Neural cell (in vitro differentiated cells): ENCODE data around the gene CENPX. TPM values are rescaled to one million over a fixed set of nuclear protein-coding genes. Genes with fewer than 3 reads are reported as not detected.

Source experiments
- H2AFZ ChIP-seq: fragments of 200-600, 300-800 bp; sonication (generic), shearing (Covaris generic); 2 replicates; pipeline ENCODE4 v1.6.0; 2014; ENCODE audit warnings: low read depth, mild to moderate bottlenecking, antibody characterized with exemption, low read length, moderate library complexity
- H3F3A ChIP-seq: fragments of 200-600 bp; shearing (Covaris generic); 2 replicates; pipeline ENCODE4 v1.6.1; 2016; ENCODE audit warnings: mild to moderate bottlenecking, moderate library complexity, mixed read lengths, antibody characterized with exemption, low read length; ENCODE audit not compliant: insufficient read depth, poor library complexity, severe bottlenecking
- H3K27ac ChIP-seq: fragments of 200-600, 300-800 bp; sonication (generic), shearing (Covaris generic); 2 replicates; pipeline ENCODE4 v1.5.1; 2014; ENCODE audit warnings: mild to moderate bottlenecking, low read length, moderate library complexity
- H3K27me3 ChIP-seq: fragments of 300-800, 200-600 bp; sonication (generic), shearing (Covaris generic); 2 replicates; pipeline ENCODE4 v1.6.0; 2014; ENCODE audit warnings: mild to moderate bottlenecking, low read depth, low read length, moderate library complexity; ENCODE audit not compliant: insufficient read depth
- H3K36me3 ChIP-seq: fragments of 300-800, 200-600 bp; sonication (generic), shearing (Covaris generic); 2 replicates; pipeline ENCODE4 v1.5.1; 2014; ENCODE audit warnings: mild to moderate bottlenecking, antibody characterized with exemption, low read length, moderate library complexity; ENCODE audit not compliant: insufficient read depth
- H3K4me2 ChIP-seq: fragments of 300-800, 200-600 bp; sonication (generic), shearing (Covaris generic); 2 replicates; pipeline ENCODE4 v1.6.0; 2014; ENCODE audit warnings: mild to moderate bottlenecking, low read length
- H3K4me3 ChIP-seq: fragments of 300-800, 200-600 bp; sonication (generic), shearing (Covaris generic); 2 replicates; pipeline ENCODE4 v1.5.1; 2014; ENCODE audit warnings: mild to moderate bottlenecking, low read length, moderate library complexity
- H3K79me2 ChIP-seq: fragments of 200-600 bp; shearing (Covaris generic); replicated peaks from 2 replicates; pipeline ENCODE4 v1.6.0; 2014; ENCODE audit warnings: mild to moderate bottlenecking, low read length, moderate library complexity; ENCODE audit not compliant: insufficient read depth
- H3K9ac ChIP-seq: fragments of 300-800, 200-600 bp; sonication (generic), shearing (Covaris generic); 2 replicates; pipeline ENCODE4 v1.6.1; 2016; ENCODE audit warnings: mild to moderate bottlenecking, low read length, mixed read lengths
- H3K9me2 ChIP-seq: fragments of 200-600 bp; shearing (Covaris generic); 2 replicates; pipeline ENCODE4 v1.6.1; 2016; ENCODE audit warnings: mild to moderate bottlenecking, low read length, mixed read lengths; ENCODE audit not compliant: insufficient read depth
- H3K9me3 ChIP-seq: fragments of 200-600, 300-800 bp; sonication (generic), shearing (Covaris generic); 2 replicates; pipeline ENCODE4 v1.6.1; 2016; ENCODE audit warnings: mild to moderate bottlenecking, mixed run types, low read length, moderate library complexity, mixed read lengths
- H4K20me1 ChIP-seq: fragments of 200-600 bp; shearing (Covaris generic); 2 replicates; pipeline ENCODE4 v1.6.1; 2016; ENCODE audit warnings: mild to moderate bottlenecking, mixed run types; ENCODE audit not compliant: insufficient read depth
- EP300 ChIP-seq: fragments of 450-650 bp; conservative IDR thresholded peaks from 2 replicates; pipeline ENCODE4 v1.6.1; 2014; ENCODE audit warnings: antibody characterized with exemption, mild to moderate bottlenecking, moderate library complexity; ENCODE audit not compliant: poor library complexity, severe bottlenecking
- EZH2 ChIP-seq: fragments of 200-600, 300-800 bp; shearing (Covaris generic), sonication (generic); IDR thresholded peaks from 2 replicates; pipeline ENCODE4 v1.6.1; 2014; ENCODE audit warnings: antibody characterized with exemption, low read length, borderline replicate concordance, mild to moderate bottlenecking; ENCODE audit not compliant: insufficient read depth, poor library complexity, severe bottlenecking
- MXI1 ChIP-seq: fragments of 450-650 bp; conservative IDR thresholded peaks from 2 replicates; pipeline ENCODE4 v1.6.1; 2014; ENCODE audit warnings: antibody characterized with exemption, mild to moderate bottlenecking; ENCODE audit not compliant: poor library complexity, severe bottlenecking
- POLR2AphosphoS5 ChIP-seq: IDR thresholded peaks from 2 replicates; pipeline ENCODE4 v1.6.1; 2012
- RAD21 ChIP-seq: fragments of 450-650 bp; conservative IDR thresholded peaks from 2 replicates; pipeline ENCODE4 v1.6.1; 2014; ENCODE audit warnings: antibody characterized with exemption, mild to moderate bottlenecking, moderate library complexity
- SMC3 ChIP-seq: fragments of 450-650 bp; conservative IDR thresholded peaks from 2 replicates; pipeline ENCODE4 v1.6.1; 2014; ENCODE audit warnings: antibody characterized with exemption, mild to moderate bottlenecking, moderate library complexity; ENCODE audit not compliant: poor library complexity
- TAF1 ChIP-seq: IDR thresholded peaks from 2 replicates; pipeline ENCODE4 v1.6.1; 2012; ENCODE audit warnings: low read depth
- polyA plus RNA-seq: library from polyadenylated mRNA; depleted of rRNA; stranded (reverse); fragments of >200 nt; gene quantifications from 2 replicates; pipeline ENCODE4 v1.2.3, GENCODE V29; 2014
- TF ChIP-seq, protein P1 (sequence below): IDR thresholded peaks from 2 replicates; pipeline ENCODE4 v1.6.1; 2012; ENCODE audit warnings: borderline replicate concordance
- TF ChIP-seq, protein P2 (sequence below): fragments of 450-650 bp; IDR thresholded peaks from 2 replicates; pipeline ENCODE4 v1.5.1; 2014; ENCODE audit warnings: antibody characterized with exemption, mild to moderate bottlenecking, moderate library complexity; ENCODE audit not compliant: poor library complexity, severe bottlenecking

The CENPX gene
- polyA plus RNA-seq, 1 donor from 2014 or later: 205 TPM

DNA sequence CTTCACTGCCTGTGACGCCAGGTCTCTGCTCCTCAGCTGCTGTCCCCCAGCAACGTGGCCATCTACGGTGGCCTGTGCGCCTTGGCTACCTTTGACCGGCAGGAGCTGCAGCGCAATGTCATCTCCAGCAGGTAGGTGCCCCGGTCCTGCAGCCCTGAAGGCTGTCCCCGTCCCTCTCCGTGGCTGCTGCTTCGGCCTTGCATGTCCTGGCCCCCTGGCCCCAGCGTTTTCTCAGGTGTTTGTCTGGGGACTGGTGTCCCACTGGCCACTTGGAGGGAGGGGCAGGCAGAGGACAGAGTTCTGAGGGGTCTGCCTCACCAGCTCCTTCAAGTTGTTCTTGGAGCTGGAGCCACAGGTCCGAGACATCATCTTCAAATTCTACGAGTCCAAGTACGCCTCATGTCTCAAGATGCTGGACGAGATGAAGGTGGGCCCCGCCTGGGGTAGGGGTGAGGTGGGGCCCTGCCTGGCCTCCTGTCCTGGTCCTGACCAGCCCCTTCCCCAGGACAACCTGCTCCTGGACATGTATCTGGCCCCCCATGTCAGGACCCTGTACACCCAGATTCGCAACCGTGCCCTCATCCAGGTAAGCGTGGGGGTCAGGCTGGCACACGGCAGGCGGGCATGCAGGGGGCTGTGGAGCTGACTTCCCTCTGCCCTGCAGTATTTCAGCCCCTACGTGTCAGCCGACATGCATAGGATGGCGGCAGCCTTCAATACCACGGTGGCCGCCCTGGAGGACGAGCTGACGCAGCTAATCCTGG lies 33.5 kb upstream of the CENPX start:
- Histone ChIP-seq H3K27ac (no peak overlapping the region), H3K4me2 (no peak overlapping the region), H3K79me2 (peaks cover 10% of the 10 kb centered on the region), H3K9ac (no peak overlapping the region), H4K20me1 (no peaks in the 10 kb centered on the region), H3K27me3 (no peaks in the 10 kb centered on the region), H3F3A (no peaks in the 10 kb centered on the region), H2AFZ (no peak overlapping the region), H3K4me3 (no peak overlapping the region), H3K36me3 (no peaks in the 10 kb centered on the region), H3K9me2 (no peaks in the 10 kb centered on the region), H3K9me3 (no peaks in the 10 kb centered on the region)
- TF ChIP-seq, protein P1, sequence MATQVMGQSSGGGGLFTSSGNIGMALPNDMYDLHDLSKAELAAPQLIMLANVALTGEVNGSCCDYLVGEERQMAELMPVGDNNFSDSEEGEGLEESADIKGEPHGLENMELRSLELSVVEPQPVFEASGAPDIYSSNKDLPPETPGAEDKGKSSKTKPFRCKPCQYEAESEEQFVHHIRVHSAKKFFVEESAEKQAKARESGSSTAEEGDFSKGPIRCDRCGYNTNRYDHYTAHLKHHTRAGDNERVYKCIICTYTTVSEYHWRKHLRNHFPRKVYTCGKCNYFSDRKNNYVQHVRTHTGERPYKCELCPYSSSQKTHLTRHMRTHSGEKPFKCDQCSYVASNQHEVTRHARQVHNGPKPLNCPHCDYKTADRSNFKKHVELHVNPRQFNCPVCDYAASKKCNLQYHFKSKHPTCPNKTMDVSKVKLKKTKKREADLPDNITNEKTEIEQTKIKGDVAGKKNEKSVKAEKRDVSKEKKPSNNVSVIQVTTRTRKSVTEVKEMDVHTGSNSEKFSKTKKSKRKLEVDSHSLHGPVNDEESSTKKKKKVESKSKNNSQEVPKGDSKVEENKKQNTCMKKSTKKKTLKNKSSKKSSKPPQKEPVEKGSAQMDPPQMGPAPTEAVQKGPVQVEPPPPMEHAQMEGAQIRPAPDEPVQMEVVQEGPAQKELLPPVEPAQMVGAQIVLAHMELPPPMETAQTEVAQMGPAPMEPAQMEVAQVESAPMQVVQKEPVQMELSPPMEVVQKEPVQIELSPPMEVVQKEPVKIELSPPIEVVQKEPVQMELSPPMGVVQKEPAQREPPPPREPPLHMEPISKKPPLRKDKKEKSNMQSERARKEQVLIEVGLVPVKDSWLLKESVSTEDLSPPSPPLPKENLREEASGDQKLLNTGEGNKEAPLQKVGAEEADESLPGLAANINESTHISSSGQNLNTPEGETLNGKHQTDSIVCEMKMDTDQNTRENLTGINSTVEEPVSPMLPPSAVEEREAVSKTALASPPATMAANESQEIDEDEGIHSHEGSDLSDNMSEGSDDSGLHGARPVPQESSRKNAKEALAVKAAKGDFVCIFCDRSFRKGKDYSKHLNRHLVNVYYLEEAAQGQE: no peak
- TF ChIP-seq POLR2AphosphoS5 (no peak), EP300 (no peak), SMC3 (no peak), TAF1 (no peak), RAD21 (no peak), EZH2 (no peak), MXI1 (no peak)
- TF ChIP-seq, protein P2, sequence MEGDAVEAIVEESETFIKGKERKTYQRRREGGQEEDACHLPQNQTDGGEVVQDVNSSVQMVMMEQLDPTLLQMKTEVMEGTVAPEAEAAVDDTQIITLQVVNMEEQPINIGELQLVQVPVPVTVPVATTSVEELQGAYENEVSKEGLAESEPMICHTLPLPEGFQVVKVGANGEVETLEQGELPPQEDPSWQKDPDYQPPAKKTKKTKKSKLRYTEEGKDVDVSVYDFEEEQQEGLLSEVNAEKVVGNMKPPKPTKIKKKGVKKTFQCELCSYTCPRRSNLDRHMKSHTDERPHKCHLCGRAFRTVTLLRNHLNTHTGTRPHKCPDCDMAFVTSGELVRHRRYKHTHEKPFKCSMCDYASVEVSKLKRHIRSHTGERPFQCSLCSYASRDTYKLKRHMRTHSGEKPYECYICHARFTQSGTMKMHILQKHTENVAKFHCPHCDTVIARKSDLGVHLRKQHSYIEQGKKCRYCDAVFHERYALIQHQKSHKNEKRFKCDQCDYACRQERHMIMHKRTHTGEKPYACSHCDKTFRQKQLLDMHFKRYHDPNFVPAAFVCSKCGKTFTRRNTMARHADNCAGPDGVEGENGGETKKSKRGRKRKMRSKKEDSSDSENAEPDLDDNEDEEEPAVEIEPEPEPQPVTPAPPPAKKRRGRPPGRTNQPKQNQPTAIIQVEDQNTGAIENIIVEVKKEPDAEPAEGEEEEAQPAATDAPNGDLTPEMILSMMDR: no peak

DNA sequence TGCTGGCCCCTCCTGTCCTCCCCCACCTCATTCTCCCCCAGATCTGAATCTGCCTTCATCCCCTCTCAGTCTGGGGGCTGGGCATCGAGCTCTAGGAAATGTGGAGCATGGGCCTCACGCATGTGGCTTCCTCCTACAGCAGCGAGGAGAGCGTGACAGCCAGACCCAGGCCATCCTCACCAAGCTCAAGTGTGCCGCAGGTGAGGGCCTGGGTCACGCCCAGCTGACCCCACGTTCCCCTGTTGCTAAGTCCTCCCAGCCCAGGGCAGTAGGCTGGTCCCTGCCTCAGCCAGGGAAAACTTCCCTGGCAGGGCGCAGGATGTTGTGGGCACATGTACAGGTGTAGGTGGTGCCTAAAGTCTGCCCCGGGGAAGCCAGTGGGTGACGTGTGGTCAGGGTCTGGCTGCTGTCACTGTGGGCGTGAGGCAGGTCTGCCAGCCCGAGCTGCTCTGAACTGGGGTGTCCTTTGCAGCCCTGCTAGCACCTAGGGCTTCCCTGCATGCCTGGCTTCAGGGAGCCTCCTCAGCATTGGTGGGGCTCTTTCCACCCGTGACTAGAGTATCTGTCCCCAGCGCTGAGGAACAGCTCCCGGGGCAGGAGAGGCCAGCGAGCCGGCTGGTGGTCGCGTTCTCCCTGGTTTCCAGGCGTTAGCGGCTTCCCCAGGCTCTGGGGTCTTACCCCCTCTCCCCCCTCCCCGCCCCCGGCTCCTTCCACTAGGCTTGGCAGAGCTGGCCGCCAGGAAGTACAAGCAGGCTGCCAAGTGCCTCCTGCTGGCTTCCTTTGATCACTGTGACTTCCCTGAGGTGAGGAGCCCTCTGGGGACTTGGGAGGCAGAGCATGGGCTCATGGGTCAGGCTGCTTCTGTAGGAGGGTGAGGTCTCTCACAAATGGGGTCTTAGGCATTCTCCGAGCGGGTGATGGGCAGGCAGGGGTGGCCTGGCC lies 32.6 kb upstream of the CENPX start:
- Histone ChIP-seq H3K9me2 (no peaks in the 10 kb centered on the region), H4K20me1 (no peaks in the 10 kb centered on the region), H3K27me3 (no peaks in the 10 kb centered on the region), H3K4me2 (no peak overlapping the region), H3K36me3 (no peaks in the 10 kb centered on the region), H3K4me3 (no peak overlapping the region), H3K9me3 (no peaks in the 10 kb centered on the region), H2AFZ (no peak overlapping the region), H3K9ac (no peak overlapping the region), H3K79me2 (peaks cover 10% of the 10 kb centered on the region), H3K27ac (no peak overlapping the region), H3F3A (no peaks in the 10 kb centered on the region)
- TF ChIP-seq POLR2AphosphoS5: no peak
- TF ChIP-seq MXI1: no peak
